Ammon's horn (tissue), 1 donor: ENCODE measurements around the gene SLC4A9.
"Not testable (repeated sequence)": the region's sequence is repeated elsewhere in the genome, so short reads cannot be mapped to it uniquely, and the experiment has no call there.

Experiments used
- DNase-seq: peaks from one replicate; pipeline ENCODE4 v3.0.0-alpha.2; 2016; ENCODE audit warnings: low spot score

SLC4A9 gene

GRCh38 chr5:140401362-140402257 is 41.6 kb downstream of the SLC4A9 start, which contains the start of gene ANKHD1:
TSS of gene ANKHD1 (plus strand) at chr5:140401833. CDS start at chr5:140401968, 135 bp downstream.
- peak; percentile 100 for DNase-seq

GRCh38 chr5:140402258-140403074 is 42.5 kb downstream of the SLC4A9 start:
- peak; percentile 19 for DNase-seq

GRCh38 chr5:140403613-140404012 is 43.6 kb downstream of the SLC4A9 start:
- no peak for DNase-seq

GRCh38 chr5:140408750-140409241 is 48.8 kb downstream of the SLC4A9 start:
- no peak for DNase-seq

GRCh38 chr5:140413230-140413629 is 53.2 kb downstream of the SLC4A9 start:
- DNase-seq, result no peak

- DNase-seq, result no peak
Measured at GRCh38 chr5:140417235-140417634, 57.2 kb downstream of the SLC4A9 start.

GRCh38 chr5:140418862-140419520 is 59.0 kb downstream of the SLC4A9 start:
- no peak for DNase-seq

- no peak for DNase-seq
Measured at GRCh38 chr5:140420226-140420570, 60.2 kb downstream of the SLC4A9 start.

GRCh38 chr5:140420665-140421361 is 60.8 kb downstream of the SLC4A9 start:
- DNase-seq, result no peak

GRCh38 chr5:140421375-140421774 is 61.4 kb downstream of the SLC4A9 start:
- DNase-seq, result not testable (repeated sequence)

GRCh38 chr5:140423609-140424008 is 63.6 kb downstream of the SLC4A9 start:
- DNase-seq, result no peak

- DNase-seq, result no peak
Measured at GRCh38 chr5:140424135-140424534, 64.1 kb downstream of the SLC4A9 start.
